HFFc6 (cell line): ENCODE measurements around the gene UQCRC2. TPM values are rescaled to one million over a fixed set of nuclear protein-coding genes. Genes with fewer than 3 reads are reported as not detected.
"Not testable (repeated sequence)": the region's sequence is repeated elsewhere in the genome, so short reads cannot be mapped to it uniquely, and the experiment has no call there.

Source experiments
- DNase-seq: peaks from one replicate; pipeline ENCODE4 v3.0.0-alpha.2; 2018
- H3K27ac Mint-ChIP-seq: 2 replicates; pipeline ENCODE4 v1.8.0; 2020; ENCODE audit warnings: mild to moderate bottlenecking, mixed read lengths
- H3K27me3 Mint-ChIP-seq: 2 replicates; pipeline ENCODE4 v1.8.0; 2021; ENCODE audit warnings: mild to moderate bottlenecking, moderate library complexity, mixed read lengths; ENCODE audit not compliant: insufficient read depth
- H3K36me3 Mint-ChIP-seq: 2 replicates; pipeline ENCODE4 v1.8.0; 2021; ENCODE audit warnings: low read depth, mixed read lengths
- H3K4me1 Mint-ChIP-seq: 2 replicates; pipeline ENCODE4 v1.8.0; 2020; ENCODE audit warnings: low read depth, mixed read lengths
- H3K4me3 Mint-ChIP-seq: 2 replicates; pipeline ENCODE4 v1.8.0; 2020; ENCODE audit warnings: mild to moderate bottlenecking, moderate library complexity, mixed read lengths
- H3K9me3 Mint-ChIP-seq: 2 replicates; pipeline ENCODE4 v1.8.0; 2020; ENCODE audit warnings: mild to moderate bottlenecking, mixed read lengths
- CTCF ChIP-seq: fragments of 200-600 bp; sonication (generic); IDR thresholded peaks from 2 replicates; pipeline ENCODE4 v1.5.0; 2021; ENCODE audit warnings: antibody characterized with exemption, mild to moderate bottlenecking
- total RNA-seq, 6 experiments: library from RNA; stranded (reverse); fragmentation: NEBNext Ultra II Directional; extraction: Animal tissue kit (Norgen Biotek cat#: 25700); gene quantifications; 2 replicates in 1 of 6; 3 replicates in 5 of 6; pipeline ENCODE4 v1.2.3, GENCODE V29; 2021

Gene UQCRC2
- total RNA-seq, 6 experiments from 2014 or later, result 169 to 187 (median 173) TPM

GRCh38 chr16:22023505-22023904 is 70.3 kb downstream of the UQCRC2 start:
- peaks cover 80% of the 10 kb centered on the region for H3K4me1 Mint-ChIP-seq
- peaks cover 19% of the 10 kb centered on the region; the same call in 1 of the 2 replicates for H3K36me3 Mint-ChIP-seq

GRCh38 chr16:22024785-22025184 is 71.6 kb downstream of the UQCRC2 start:
- H3K27ac Mint-ChIP-seq, result peak overlapping the region; percentile 84; the same call in 1 of the 2 replicates
- not testable (repeated sequence) for DNase-seq, H3K9me3 Mint-ChIP-seq, H3K27me3 Mint-ChIP-seq, H3K4me3 Mint-ChIP-seq
- H3K36me3 Mint-ChIP-seq, result peaks cover 25% of the 10 kb centered on the region
- peaks cover 80% of the 10 kb centered on the region for H3K4me1 Mint-ChIP-seq

More at GRCh38 chr16:22023505-22023904, 70.3 kb downstream of the UQCRC2 start:
- no peaks in the 10 kb centered on the region for H3K27me3 Mint-ChIP-seq
- H3K9me3 Mint-ChIP-seq, result no peaks in the 10 kb centered on the region
- DNase-seq, result no peak
- TF ChIP-seq CTCF, result no peak
- no peak overlapping the region for H3K4me3 Mint-ChIP-seq
- H3K27ac Mint-ChIP-seq, result peak overlapping the region; percentile 14; the same call in 1 of the 2 replicates

GRCh38 chr16:22027633-22028032 is 74.5 kb downstream of the UQCRC2 start:
- Mint-ChIP-seq H3K9me3 (no peaks in the 10 kb centered on the region), H3K36me3 (peaks cover 33% of the 10 kb centered on the region), H3K4me3 (peak overlapping the region; percentile 64), H3K27me3 (no peaks in the 10 kb centered on the region), H3K4me1 (peaks cover 87% of the 10 kb centered on the region), H3K27ac (peak overlapping the region; percentile 84)
- no peak for DNase-seq
- no peak for TF ChIP-seq CTCF

- H3K27ac Mint-ChIP-seq, result peak overlapping the region; percentile 7
- H3K4me3 Mint-ChIP-seq, result no peak overlapping the region
- H3K27me3 Mint-ChIP-seq, result no peaks in the 10 kb centered on the region
- DNase-seq, result no peak
- no peaks in the 10 kb centered on the region for H3K9me3 Mint-ChIP-seq
- no peak for TF ChIP-seq CTCF
- H3K36me3 Mint-ChIP-seq, result peaks cover 38% of the 10 kb centered on the region
- H3K4me1 Mint-ChIP-seq, result peaks cover 78% of the 10 kb centered on the region
Measured at GRCh38 chr16:22029632-22030031, 76.5 kb downstream of the UQCRC2 start.

GRCh38 chr16:22030087-22030812 is 77.1 kb downstream of the UQCRC2 start:
- no peak for TF ChIP-seq CTCF
- Mint-ChIP-seq H3K4me3 (0 out of 2 replicates have a peak overlapping the region, but pooled peaks have one; percentile 7), H3K4me1 (peaks cover 72% of the 10 kb centered on the region), H3K36me3 (peaks cover 38% of the 10 kb centered on the region), H3K27ac (peak overlapping the region; percentile 7), H3K9me3 (no peaks in the 10 kb centered on the region), H3K27me3 (no peaks in the 10 kb centered on the region)
- no peak for DNase-seq

- H3K36me3 Mint-ChIP-seq, result peaks cover 38% of the 10 kb centered on the region
- H3K4me3 Mint-ChIP-seq, result no peak overlapping the region
- no peak overlapping the region for H3K27ac Mint-ChIP-seq
- TF ChIP-seq CTCF, result no peak
- no peaks in the 10 kb centered on the region for H3K9me3 Mint-ChIP-seq
- DNase-seq, result no peak
- peaks cover 58% of the 10 kb centered on the region for H3K4me1 Mint-ChIP-seq
- H3K27me3 Mint-ChIP-seq, result no peaks in the 10 kb centered on the region
Measured at GRCh38 chr16:22031483-22032083, 78.4 kb downstream of the UQCRC2 start.
